Measurements from ENCODE around the gene OTOP3.

DNA sequence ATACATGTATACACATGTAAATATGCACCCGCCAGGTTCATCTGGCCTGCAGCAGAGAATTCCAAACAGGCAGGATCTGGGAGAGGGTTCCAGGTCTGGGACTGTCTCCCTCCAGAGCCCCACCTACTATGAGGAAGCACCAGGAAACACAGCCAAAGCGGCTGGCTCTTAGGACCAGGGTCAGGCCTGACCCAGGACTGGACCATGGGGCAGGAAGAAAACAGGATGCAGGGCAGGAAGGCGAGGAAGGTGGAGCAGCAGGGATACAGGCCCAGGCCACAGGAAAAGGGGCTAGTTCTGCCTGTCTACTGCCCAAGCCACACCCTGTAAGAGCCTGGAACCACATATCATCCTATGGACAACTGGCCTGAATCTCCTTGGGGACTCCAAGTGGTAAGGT lies 34.7 kb downstream of the OTOP3 start:
- TF ChIP-seq GATA2 (IDR thresholded peaks at IDR 0.05; ENCODE audit: low read depth, low read length): no peak
- TF ChIP-seq GATA3 (IDR thresholded peaks at IDR 0.05; ENCODE audit: low read depth, low read length): no peak

Data from SH-SY5Y (cell line).